Smooth muscle cell (in vitro differentiated cells): Measurements from ENCODE around the gene EIF3F. TPM values are rescaled to one million over a fixed set of nuclear protein-coding genes. Genes with fewer than 3 reads are reported as not detected.

ENCODE experiments used
- DNase-seq: peaks from one replicate; lab custom pipeline; 2025; ENCODE audit not compliant: unreplicated experiment; lab: John Stamatoyannopoulos, UW
- H2AFZ ChIP-seq: fragments of 200-600 bp; sonication (generic); 2 replicates; pipeline ENCODE4 v1.6.0; 2016; ENCODE audit warnings: antibody characterized with exemption, low read depth, mild to moderate bottlenecking
- H3F3A ChIP-seq: fragments of 200-600 bp; sonication (generic); 2 replicates; pipeline ENCODE4 v1.6.0; 2017; ENCODE audit warnings: antibody characterized with exemption, low read depth
- H3K27ac ChIP-seq: fragments of 200-600 bp; sonication (generic); 2 replicates; pipeline ENCODE4 v1.5.1; 2016; ENCODE audit warnings: low read depth, mild to moderate bottlenecking
- H3K27me3 ChIP-seq: fragments of 200-600 bp; sonication (generic); 2 replicates; pipeline ENCODE4 v1.6.1; 2016; ENCODE audit warnings: low read depth, mild to moderate bottlenecking
- H3K36me3 ChIP-seq: fragments of 200-600 bp; sonication (generic); 2 replicates; pipeline ENCODE4 v1.5.1; 2016; ENCODE audit warnings: low read depth
- H3K4me1 ChIP-seq: fragments of 200-600 bp; sonication (generic); 2 replicates; pipeline ENCODE4 v1.5.1; 2016; ENCODE audit warnings: low read depth
- H3K4me2 ChIP-seq: fragments of 200-600 bp; sonication (generic); 2 replicates; pipeline ENCODE4 v1.6.0; 2016; ENCODE audit warnings: mild to moderate bottlenecking
- H3K4me3 ChIP-seq: fragments of 200-600 bp; sonication (generic); 2 replicates; pipeline ENCODE4 v1.5.1; 2016; ENCODE audit warnings: mild to moderate bottlenecking
- H3K79me2 ChIP-seq: fragments of 200-600 bp; sonication (generic); 2 replicates; pipeline ENCODE4 v1.6.0; 2016; ENCODE audit warnings: low read depth, mild to moderate bottlenecking
- H3K9ac ChIP-seq: fragments of 200-600 bp; sonication (generic); 2 replicates; pipeline ENCODE4 v1.6.0; 2016; ENCODE audit warnings: low read depth
- H3K9me3 ChIP-seq: fragments of 200-600 bp; sonication (generic); replicated peaks from 2 replicates; pipeline ENCODE4 v1.5.1; 2016; ENCODE audit warnings: low read depth
- H4K20me1 ChIP-seq: fragments of 200-600 bp; sonication (generic); 2 replicates; pipeline ENCODE4 v1.6.0; 2016; ENCODE audit warnings: low read depth
- CTCF ChIP-seq: fragments of 200-600 bp; sonication (generic); IDR thresholded peaks from 2 replicates; pipeline ENCODE4 v1.5.1; 2017; ENCODE audit warnings: borderline replicate concordance, mild to moderate bottlenecking, antibody characterized with exemption; ENCODE audit not compliant: insufficient read depth, poor library complexity, severe bottlenecking
- WGBS: methylation state at CpG from one replicate; pipeline ENCODE4 v1.1.7; 2016; ENCODE audit warnings: low lambda C conversion rate; 5-methylcytosine and 5-hydroxymethylcytosine counted together
- polyA plus RNA-seq: library from polyadenylated mRNA; unstranded; fragments of >200 nt; fragmentation: Nextera tagmentation; extraction: Ambion mirVana; gene quantifications from 2 replicates; pipeline ENCODE4 v1.2.1, GENCODE V29; 2016
- total RNA-seq: library from RNA; depleted of rRNA; stranded (reverse); fragments of >200 nt; gene quantifications from 2 replicates; pipeline ENCODE4 v1.2.3, GENCODE V29; 2014

EIF3F gene
- total and polyA plus RNA-seq, 2 experiments from 2014 or later: 148 to 199 TPM

- Histone ChIP-seq H3F3A (peaks cover 5% of the 10 kb centered on the region), H4K20me1 (no peaks in the 10 kb centered on the region), H3K27ac (no peak overlapping the region), H3K4me2 (no peak overlapping the region), H3K4me3 (no peak overlapping the region), H3K4me1 (no peaks in the 10 kb centered on the region), H3K27me3 (no peaks in the 10 kb centered on the region), H3K9ac (no peak overlapping the region), H3K36me3 (no peaks in the 10 kb centered on the region), H3K9me3 (no peaks in the 10 kb centered on the region), H2AFZ (no peak overlapping the region), H3K79me2 (no peaks in the 10 kb centered on the region)
- no peak for DNase-seq
- 100% methylated on average over 2 of the region's 2 CpGs for WGBS
- TF ChIP-seq CTCF: no peak
Observed at GRCh38 chr11:8011371-8011770, 24.2 kb downstream of the EIF3F start.

GRCh38 chr11:8011981-8012444, 24.9 kb downstream of the EIF3F start:
- no peak overlapping the region for H3K27ac ChIP-seq
- H3K4me3 ChIP-seq: no peak overlapping the region
- H3K4me1 ChIP-seq: no peaks in the 10 kb centered on the region
- H4K20me1 ChIP-seq: no peaks in the 10 kb centered on the region
- H3K9ac ChIP-seq: no peak overlapping the region
- H3K9me3 ChIP-seq: no peaks in the 10 kb centered on the region
- H3F3A ChIP-seq: peaks cover 5% of the 10 kb centered on the region
- H3K4me2 ChIP-seq: no peak overlapping the region
- H3K27me3 ChIP-seq: peaks cover 6% of the 10 kb centered on the region
- H2AFZ ChIP-seq: no peak overlapping the region
- no peaks in the 10 kb centered on the region for H3K79me2 ChIP-seq
- no peak for DNase-seq
- TF ChIP-seq CTCF: no peak
- 28% methylated on average over 4 of the region's 4 CpGs for WGBS
- no peaks in the 10 kb centered on the region for H3K36me3 ChIP-seq

GRCh38 chr11:8013833-8014232, 26.7 kb downstream of the EIF3F start:
- Histone ChIP-seq H3K36me3 (no peaks in the 10 kb centered on the region), H3K27ac (no peak overlapping the region), H3F3A (peaks cover 5% of the 10 kb centered on the region), H3K9me3 (no peaks in the 10 kb centered on the region), H3K27me3 (peaks cover 20% of the 10 kb centered on the region), H3K79me2 (no peaks in the 10 kb centered on the region), H3K4me1 (peaks cover 7% of the 10 kb centered on the region), H3K4me2 (no peak overlapping the region), H3K9ac (no peak overlapping the region), H3K4me3 (no peak overlapping the region), H4K20me1 (no peaks in the 10 kb centered on the region), H2AFZ (no peak overlapping the region)
- no peak for TF ChIP-seq CTCF
- WGBS: 60% methylated on average over 5 of the region's 5 CpGs
- DNase-seq: no peak

- Histone ChIP-seq H3K4me3 (no peak overlapping the region), H3K79me2 (no peaks in the 10 kb centered on the region), H3K27me3 (peaks cover 37% of the 10 kb centered on the region), H3K9me3 (no peaks in the 10 kb centered on the region), H2AFZ (no peak overlapping the region), H3K27ac (no peak overlapping the region), H4K20me1 (no peaks in the 10 kb centered on the region), H3K36me3 (no peaks in the 10 kb centered on the region), H3K4me2 (peak overlapping the region; percentile 6), H3K4me1 (peaks cover 11% of the 10 kb centered on the region), H3K9ac (no peak overlapping the region), H3F3A (peaks cover 5% of the 10 kb centered on the region)
- WGBS: 44% methylated on average over 4 of the region's 4 CpGs
- no peak for TF ChIP-seq CTCF
- DNase-seq: no peak
Observed at GRCh38 chr11:8015753-8016239, 28.7 kb downstream of the EIF3F start.
